PC-3 (cell line): ENCODE data around the gene ERAL1.

Experiments used
- EZH2phosphoT487 ChIP-seq: fragments of 300-600 bp; sonication (generic); IDR thresholded peaks from 2 replicates; pipeline ENCODE4 v1.6.1; 2018; ENCODE audit warnings: mild to moderate bottlenecking, antibody characterized with exemption, low read length, borderline replicate concordance
- TF ChIP-seq, protein P1 (sequence below): fragments of 300-600 bp; sonication (generic); conservative IDR thresholded peaks from 2 replicates; pipeline ENCODE4 v1.5.1; 2017; ENCODE audit warnings: antibody characterized with exemption, low read depth, mild to moderate bottlenecking, low read length

- TF ChIP-seq, protein P1, sequence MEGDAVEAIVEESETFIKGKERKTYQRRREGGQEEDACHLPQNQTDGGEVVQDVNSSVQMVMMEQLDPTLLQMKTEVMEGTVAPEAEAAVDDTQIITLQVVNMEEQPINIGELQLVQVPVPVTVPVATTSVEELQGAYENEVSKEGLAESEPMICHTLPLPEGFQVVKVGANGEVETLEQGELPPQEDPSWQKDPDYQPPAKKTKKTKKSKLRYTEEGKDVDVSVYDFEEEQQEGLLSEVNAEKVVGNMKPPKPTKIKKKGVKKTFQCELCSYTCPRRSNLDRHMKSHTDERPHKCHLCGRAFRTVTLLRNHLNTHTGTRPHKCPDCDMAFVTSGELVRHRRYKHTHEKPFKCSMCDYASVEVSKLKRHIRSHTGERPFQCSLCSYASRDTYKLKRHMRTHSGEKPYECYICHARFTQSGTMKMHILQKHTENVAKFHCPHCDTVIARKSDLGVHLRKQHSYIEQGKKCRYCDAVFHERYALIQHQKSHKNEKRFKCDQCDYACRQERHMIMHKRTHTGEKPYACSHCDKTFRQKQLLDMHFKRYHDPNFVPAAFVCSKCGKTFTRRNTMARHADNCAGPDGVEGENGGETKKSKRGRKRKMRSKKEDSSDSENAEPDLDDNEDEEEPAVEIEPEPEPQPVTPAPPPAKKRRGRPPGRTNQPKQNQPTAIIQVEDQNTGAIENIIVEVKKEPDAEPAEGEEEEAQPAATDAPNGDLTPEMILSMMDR, result no peak
- TF ChIP-seq EZH2phosphoT487, result no peak
These were observed 12.4 kb upstream of the ERAL1 start, which contains the start of gene FAM222B for GRCh38 chr17:28842282-28843012.
